NCI-H2029 (cell line): ENCODE measurements around the gene PRSS2.

Experiments
- DNase-seq: peaks from one replicate; lab custom pipeline; 2025; lab: John Stamatoyannopoulos, UW

Gene PRSS2

GRCh38 chr7:142787034-142787768 lies 16.4 kb downstream of the PRSS2 start:
- no peak for DNase-seq

- no peak for DNase-seq
Measured at GRCh38 chr7:142787783-142788182, 17.0 kb downstream of the PRSS2 start.

GRCh38 chr7:142788303-142789289 lies 17.8 kb downstream of the PRSS2 start:
- no peak for DNase-seq

GRCh38 chr7:142789441-142789840 lies 18.7 kb downstream of the PRSS2 start:
- no peak for DNase-seq

- DNase-seq, result no peak
Measured at GRCh38 chr7:142790056-142790455, 19.3 kb downstream of the PRSS2 start.

- no peak for DNase-seq
Measured at GRCh38 chr7:142790555-142790954, 19.8 kb downstream of the PRSS2 start.

GRCh38 chr7:142791502-142791901 lies 20.7 kb downstream of the PRSS2 start:
- DNase-seq, result no peak

- DNase-seq, result no peak
Measured at GRCh38 chr7:142792129-142792528, 21.4 kb downstream of the PRSS2 start.

GRCh38 chr7:142792593-142792992 lies 21.8 kb downstream of the PRSS2 start:
- DNase-seq, result no peak

GRCh38 chr7:142793156-142793555 lies 22.4 kb downstream of the PRSS2 start:
- DNase-seq, result no peak

GRCh38 chr7:142795339-142795863 lies 24.6 kb downstream of the PRSS2 start:
- no peak for DNase-seq

- no peak for DNase-seq
Measured at GRCh38 chr7:142796001-142796500, 25.3 kb downstream of the PRSS2 start.

GRCh38 chr7:142796501-142797390 lies 26.0 kb downstream of the PRSS2 start:
- DNase-seq, result no peak

GRCh38 chr7:142797391-142798377 lies 26.9 kb downstream of the PRSS2 start:
- no peak for DNase-seq

- DNase-seq, result no peak
Measured at GRCh38 chr7:142798451-142799436, 28.0 kb downstream of the PRSS2 start.

- DNase-seq, result no peak
Measured at GRCh38 chr7:142799437-142799835, 28.7 kb downstream of the PRSS2 start.

GRCh38 chr7:142800088-142800487 lies 29.3 kb downstream of the PRSS2 start:
- DNase-seq, result no peak

GRCh38 chr7:142800699-142801260 lies 30.0 kb downstream of the PRSS2 start:
- DNase-seq, result no peak
